Prostate gland (tissue), 2 donors: ENCODE measurements around the gene MKLN1. TPM values are rescaled to one million over a fixed set of nuclear protein-coding genes. Genes with fewer than 3 reads are reported as not detected.
"Not testable (repeated sequence)": the region's sequence is repeated elsewhere in the genome, so short reads cannot be mapped to it uniquely, and the experiment has no call there.

Source experiments
- DNase-seq: peaks from one replicate; pipeline ENCODE4 v3.0.0-alpha.2; 2019; ENCODE audit warnings: low spot score
- H3K27ac ChIP-seq, 2 donors: fragments of 200-600 bp; sonication (generic); 2 replicates each; pipeline ENCODE4 v1.5.1; 2017 to 2019
- H3K27me3 ChIP-seq: fragments of 200-600 bp; sonication (generic); replicated peaks from 2 replicates; pipeline ENCODE4 v1.5.1; 2019; ENCODE audit not compliant: insufficient read depth
- H3K36me3 ChIP-seq, 2 donors: fragments of 200-600 bp; sonication (generic); 1 replicate in 1 of 2; 2 replicates in 1 of 2; pipeline versions ENCODE4 v1.5.1 to v1.8.1; 2017 to 2019
- H3K4me1 ChIP-seq: fragments of 200-600 bp; sonication (generic); replicated peaks from 2 replicates; pipeline ENCODE4 v1.5.1; 2019
- H3K4me3 ChIP-seq, 2 donors: fragments of 200-600 bp; sonication (generic); 2 replicates each; pipeline ENCODE4 v1.5.1; 2017 to 2019
- H3K9me3 ChIP-seq: fragments of 200-600 bp; sonication (generic); 2 replicates; pipeline ENCODE4 v1.5.1; 2017
- CTCF ChIP-seq, 4 experiments: fragments of 200-600 bp in 2 of 4; fragments of 450-650 bp in 2 of 4; sonication (generic) in 2 of 4; IDR thresholded peaks; 1 replicate in 3 of 4; 2 replicates in 1 of 4; pipeline ENCODE4 v1.5.1; 2016 to 2019; ENCODE audit warnings: antibody characterized with exemption in 4 of 4, mild to moderate bottlenecking in 2 of 4, moderate library complexity in 2 of 4
- POLR2A ChIP-seq: fragments of 450-650 bp; IDR thresholded peaks from one replicate; pipeline ENCODE4 v1.6.1; 2016; ENCODE audit warnings: antibody characterized with exemption, mild to moderate bottlenecking
- POLR2AphosphoS5 ChIP-seq: sonication (generic); formaldehyde crosslinking; IDR thresholded peaks from one replicate; pipeline ENCODE4 v1.6.1; 2017; ENCODE audit warnings: antibody characterized with exemption
- WGBS: methylation state at CpG from one replicate; pipeline ENCODE4 v1.1.5; 2018; 5-methylcytosine and 5-hydroxymethylcytosine counted together
- intact Hi-C: fragments of 100-400 bp; cut with DNase I; formaldehyde crosslinking; loops from one replicate; pipeline ENCODE4 v1.14.2; 2022
- total RNA-seq, 2 donors: library from RNA; depleted of rRNA; stranded (reverse); fragments of >200 nt; gene quantifications; one replicate each; pipeline ENCODE4 v1.1.0, GENCODE V29; 2016

The MKLN1 gene
- total RNA-seq, 2 donors from 2014 or later, result 53.1 to 58.1 TPM

- intact Hi-C loops, result no loop called here
- TF ChIP-seq CTCF (IDR thresholded peaks at IDR 0.05) (no peak), POLR2AphosphoS5 (no peak), POLR2A (no peak)
- Histone ChIP-seq H3K27ac (no peak overlapping the region), H3K27me3 (no peaks in the 10 kb centered on the region), H3K36me3 (no peaks in the 10 kb centered on the region), H3K9me3 (no peaks in the 10 kb centered on the region), H3K4me3 (no peak overlapping the region), H3K4me1 (no peaks in the 10 kb centered on the region)
- WGBS, result 77% methylated on average over 15 of the region's 15 CpGs
- no peak for DNase-seq
Measured at GRCh38 chr7:131511774-131512535, 184.3 kb downstream of the MKLN1 start.

GRCh38 chr7:131513245-131514061 lies 185.8 kb downstream of the MKLN1 start:
- Histone ChIP-seq H3K4me3 (no peak overlapping the region), H3K9me3 (no peaks in the 10 kb centered on the region), H3K4me1 (no peaks in the 10 kb centered on the region), H3K27ac (no peak overlapping the region), H3K36me3 (no peaks in the 10 kb centered on the region), H3K27me3 (no peaks in the 10 kb centered on the region)
- intact Hi-C loops, result no loop called here
- TF ChIP-seq CTCF (IDR thresholded peaks at IDR 0.05), result peak; percentile 59 to 92 (median 90)
- TF ChIP-seq POLR2A, result no peak
- TF ChIP-seq POLR2AphosphoS5, result peak; percentile 76
- WGBS, result 38% methylated on average over 11 of the region's 11 CpGs
- DNase-seq, result peak; percentile 72

- H3K9me3 ChIP-seq, H3K4me1 ChIP-seq, H3K36me3 ChIP-seq, H3K4me3 ChIP-seq, DNase-seq, intact Hi-C loops, H3K27ac ChIP-seq, H3K27me3 ChIP-seq: not testable (repeated sequence)
- 93% methylated on average over 7 of the region's 7 CpGs for WGBS
Measured at GRCh38 chr7:131515471-131515870, 187.8 kb downstream of the MKLN1 start.

GRCh38 chr7:131517218-131517923 lies 189.7 kb downstream of the MKLN1 start:
- WGBS, result 89% methylated on average over 19 of the region's 19 CpGs
- no peak overlapping the region for H3K4me3 ChIP-seq
- no peaks in the 10 kb centered on the region for H3K4me1 ChIP-seq
- H3K27ac ChIP-seq, result no peak overlapping the region
- no peak for TF ChIP-seq POLR2AphosphoS5
- no peak for TF ChIP-seq CTCF (IDR thresholded peaks at IDR 0.05)
- TF ChIP-seq POLR2A, result no peak
- H3K27me3 ChIP-seq, result no peaks in the 10 kb centered on the region
- no peaks in the 10 kb centered on the region for H3K9me3 ChIP-seq
- intact Hi-C loops, result no loop called here
- H3K36me3 ChIP-seq, result no peaks in the 10 kb centered on the region
- no peak for DNase-seq

GRCh38 chr7:131518626-131519025 lies 190.9 kb downstream of the MKLN1 start:
- no peak for DNase-seq
- no peaks in the 10 kb centered on the region for H3K4me1 ChIP-seq
- no peaks in the 10 kb centered on the region for H3K36me3 ChIP-seq
- 87% methylated on average over 11 of the region's 11 CpGs for WGBS
- no peak overlapping the region for H3K4me3 ChIP-seq
- TF ChIP-seq CTCF (IDR thresholded peaks at IDR 0.05) (no peak), POLR2A (no peak), POLR2AphosphoS5 (no peak)
- intact Hi-C loops, result no loop called here
- H3K27ac ChIP-seq, result no peak overlapping the region
- no peaks in the 10 kb centered on the region for H3K9me3 ChIP-seq
- H3K27me3 ChIP-seq, result no peaks in the 10 kb centered on the region
